SU-DHL-6 (cell line): Measurements from ENCODE around the gene RIMS4.
A peak's percentile ranks its signal among the peaks of the same experiment; 100 is the strongest.

Experiments
- H2AFZ ChIP-seq: fragments of 200-600 bp; sonication (generic); 2 replicates; pipeline ENCODE4 v1.6.1; 2014; ENCODE audit warnings: low read depth, mild to moderate bottlenecking, moderate library complexity, mixed read lengths, antibody characterized with exemption, low read length; ENCODE audit not compliant: severe bottlenecking
- H3F3A ChIP-seq: fragments of 200-600 bp; shearing (Covaris generic); 2 replicates; pipeline ENCODE4 v1.6.0; 2016; ENCODE audit warnings: antibody characterized with exemption, mild to moderate bottlenecking; ENCODE audit not compliant: insufficient read depth
- H3K27ac ChIP-seq: fragments of 200-600 bp; sonication (generic); 2 replicates; pipeline ENCODE4 v1.5.1; 2016; ENCODE audit warnings: low read depth, mild to moderate bottlenecking, low read length, moderate library complexity, mixed read lengths
- H3K27me3 ChIP-seq: fragments of 200-600 bp; sonication (generic), shearing (Covaris generic); 2 replicates; pipeline ENCODE4 v1.6.0; 2014; ENCODE audit warnings: mild to moderate bottlenecking, low read length
- H3K36me3 ChIP-seq: fragments of 200-600 bp; sonication (generic); 2 replicates; pipeline ENCODE4 v1.6.1; 2014; ENCODE audit warnings: mild to moderate bottlenecking, low read length, mixed read lengths
- H3K4me2 ChIP-seq: fragments of 300-600, 200-600 bp; shearing (Covaris generic), sonication (generic); 2 replicates; pipeline ENCODE4 v1.6.0; 2014; ENCODE audit warnings: low read length, low read depth, mild to moderate bottlenecking; ENCODE audit not compliant: poor library complexity, severe bottlenecking
- H3K4me3 ChIP-seq: fragments of 200-600 bp; sonication (generic); 2 replicates; pipeline ENCODE4 v1.5.1; 2014; ENCODE audit warnings: antibody characterized with exemption, low read length, mild to moderate bottlenecking, mixed read lengths; ENCODE audit not compliant: insufficient read depth, poor library complexity, severe bottlenecking
- H3K79me2 ChIP-seq: fragments of 200-600 bp; sonication (generic); 2 replicates; pipeline ENCODE4 v1.6.1; 2014; ENCODE audit warnings: mild to moderate bottlenecking, low read length, moderate library complexity; ENCODE audit not compliant: insufficient read depth
- H3K9ac ChIP-seq: fragments of 200-600 bp; sonication (generic); 2 replicates; pipeline ENCODE4 v1.7.0; 2014; ENCODE audit warnings: mild to moderate bottlenecking, low read length
- H3K9me2 ChIP-seq: fragments of 200-600 bp; sonication (generic); replicated peaks from 2 replicates; pipeline ENCODE4 v1.6.1; 2014; ENCODE audit warnings: low read length; ENCODE audit not compliant: insufficient read depth
- H3K9me3 ChIP-seq: fragments of 200-600 bp; sonication (generic); 2 replicates; pipeline ENCODE4 v1.6.1; 2014; ENCODE audit warnings: low read length, mixed read lengths; ENCODE audit not compliant: insufficient read depth
- H4K20me1 ChIP-seq: fragments of 200-600 bp; sonication (generic); 2 replicates; pipeline ENCODE4 v1.6.1; 2014; ENCODE audit warnings: low read depth, mild to moderate bottlenecking, antibody characterized with exemption, low read length, moderate library complexity, mixed read lengths
- EZH2phosphoT487 ChIP-seq: fragments of 200-600 bp; sonication (generic), shearing (Covaris generic); conservative IDR thresholded peaks from 2 replicates; pipeline ENCODE4 v1.6.1; 2018; ENCODE audit warnings: mild to moderate bottlenecking, antibody characterized with exemption, low read length, moderate library complexity, mixed read lengths
- TF ChIP-seq, protein P1 (sequence below): fragments of 200-600 bp; sonication (generic); IDR thresholded peaks from one replicate; pipeline ENCODE4 v1.5.1; 2017; ENCODE audit warnings: antibody characterized with exemption, mild to moderate bottlenecking, low read length, moderate library complexity; ENCODE audit not compliant: insufficient read depth, poor library complexity, severe bottlenecking

RIMS4 gene

DNA sequence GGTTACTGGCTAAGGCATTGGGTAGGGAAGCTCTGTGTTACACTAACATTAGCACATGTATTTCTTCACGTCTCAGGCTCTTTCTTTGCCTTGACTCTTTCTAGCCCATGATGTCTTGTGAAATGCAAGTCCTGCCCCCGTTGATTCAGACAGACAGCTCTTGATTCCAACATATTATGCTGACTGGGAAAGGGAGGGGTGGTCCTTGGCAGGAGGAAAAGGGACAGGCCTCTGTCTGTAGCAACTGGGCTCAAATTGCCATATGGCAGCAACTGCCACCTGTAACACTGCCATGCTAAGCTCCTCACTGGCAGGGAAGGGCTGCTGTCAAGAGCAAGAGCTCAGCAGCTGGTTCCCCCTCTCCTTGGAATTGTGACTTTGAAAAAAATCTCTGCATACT lies 70.4 kb downstream of the RIMS4 start:
- Histone ChIP-seq H3K27me3 (no peaks in the 10 kb centered on the region), H3F3A (no peaks in the 10 kb centered on the region), H3K9me2 (no peaks in the 10 kb centered on the region), H3K4me3 (no peak overlapping the region), H3K4me2 (no peak overlapping the region), H3K9ac (no peak overlapping the region), H3K36me3 (no peaks in the 10 kb centered on the region), H3K27ac (no peak overlapping the region), H2AFZ (no peak overlapping the region), H3K9me3 (no peaks in the 10 kb centered on the region; the same call in 1 of the 2 replicates), H4K20me1 (no peaks in the 10 kb centered on the region), H3K79me2 (no peaks in the 10 kb centered on the region)
- TF ChIP-seq, protein P1, sequence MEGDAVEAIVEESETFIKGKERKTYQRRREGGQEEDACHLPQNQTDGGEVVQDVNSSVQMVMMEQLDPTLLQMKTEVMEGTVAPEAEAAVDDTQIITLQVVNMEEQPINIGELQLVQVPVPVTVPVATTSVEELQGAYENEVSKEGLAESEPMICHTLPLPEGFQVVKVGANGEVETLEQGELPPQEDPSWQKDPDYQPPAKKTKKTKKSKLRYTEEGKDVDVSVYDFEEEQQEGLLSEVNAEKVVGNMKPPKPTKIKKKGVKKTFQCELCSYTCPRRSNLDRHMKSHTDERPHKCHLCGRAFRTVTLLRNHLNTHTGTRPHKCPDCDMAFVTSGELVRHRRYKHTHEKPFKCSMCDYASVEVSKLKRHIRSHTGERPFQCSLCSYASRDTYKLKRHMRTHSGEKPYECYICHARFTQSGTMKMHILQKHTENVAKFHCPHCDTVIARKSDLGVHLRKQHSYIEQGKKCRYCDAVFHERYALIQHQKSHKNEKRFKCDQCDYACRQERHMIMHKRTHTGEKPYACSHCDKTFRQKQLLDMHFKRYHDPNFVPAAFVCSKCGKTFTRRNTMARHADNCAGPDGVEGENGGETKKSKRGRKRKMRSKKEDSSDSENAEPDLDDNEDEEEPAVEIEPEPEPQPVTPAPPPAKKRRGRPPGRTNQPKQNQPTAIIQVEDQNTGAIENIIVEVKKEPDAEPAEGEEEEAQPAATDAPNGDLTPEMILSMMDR: no peak
- TF ChIP-seq EZH2phosphoT487: no peak

- H3K9me3 ChIP-seq: no peaks in the 10 kb centered on the region; the same call in 1 of the 2 replicates
- H3K9me2 ChIP-seq: no peaks in the 10 kb centered on the region
- H3K27me3 ChIP-seq: no peaks in the 10 kb centered on the region
- TF ChIP-seq, protein P1: no peak
- TF ChIP-seq EZH2phosphoT487: no peak
- H3K9ac ChIP-seq: no peak overlapping the region
- no peaks in the 10 kb centered on the region for H3K36me3 ChIP-seq
- no peaks in the 10 kb centered on the region for H3K79me2 ChIP-seq
- H3K4me3 ChIP-seq: peak overlapping the region; percentile 38
- H3K4me2 ChIP-seq: peak overlapping the region; percentile 73
- H3F3A ChIP-seq: no peaks in the 10 kb centered on the region
- no peaks in the 10 kb centered on the region for H4K20me1 ChIP-seq
- H3K27ac ChIP-seq: no peak overlapping the region
- peak overlapping the region; percentile 64 for H2AFZ ChIP-seq
Measured at GRCh38 chr20:44738813-44739477, 71.4 kb downstream of the RIMS4 start.

GRCh38 chr20:44737116-44737515 lies 73.2 kb downstream of the RIMS4 start:
- Histone ChIP-seq H3K9me3 (no peaks in the 10 kb centered on the region; the same call in 1 of the 2 replicates), H3K79me2 (no peaks in the 10 kb centered on the region), H3F3A (no peaks in the 10 kb centered on the region), H3K4me3 (no peak overlapping the region), H4K20me1 (no peaks in the 10 kb centered on the region), H2AFZ (peak overlapping the region; percentile 99), H3K27me3 (no peaks in the 10 kb centered on the region), H3K4me2 (no peak overlapping the region), H3K27ac (no peak overlapping the region), H3K9ac (no peak overlapping the region), H3K36me3 (no peaks in the 10 kb centered on the region), H3K9me2 (no peaks in the 10 kb centered on the region)
- no peak for TF ChIP-seq EZH2phosphoT487
- TF ChIP-seq, protein P1: no peak
